Activated CD8-positive, alpha-beta T cell treated with anti-CD3 and anti-CD28 coated beads, Interleukin-2, amount 10 ng/mL, durations not matched to agents 7 days and 5 days (primary cell): ENCODE data around the gene PRR5. TPM values are rescaled to one million over a fixed set of nuclear protein-coding genes. Genes with fewer than 3 reads are reported as not detected.

Experiments used
- total RNA-seq, 2 experiments: library from RNA; stranded (reverse); gene quantifications; one replicate each; pipeline ENCODE4 v1.2.3, GENCODE V29; 2021

The PRR5 gene
- total RNA-seq, 2 experiments from 2014 or later: 29.4 to 31.5 TPM

Other genes with a start within 250 kb of the PRR5 start
- gene RTL6, start 204.0 kb upstream of the PRR5 start, total RNA-seq: 1 to 10 TPM; 6.8 to 7.3 TPM
- 1 to 10 TPM in 1 of 2 experiments, under 1 TPM in 1; 0.39 to 1.2 TPM for gene ARHGAP8, start 50.4 kb downstream of the PRR5 start, total RNA-seq